HG03565 (cell line): ENCODE results near the gene DPY19L3.
A peak's percentile ranks its signal among the peaks of the same experiment; 100 is the strongest.
"Not testable (repeated sequence)": the region's sequence is repeated elsewhere in the genome, so short reads cannot be mapped to it uniquely, and the experiment has no call there.

Experiments
- ATAC-seq: cut with Tn5 transposase; IDR thresholded peaks from one replicate; pipeline ENCODE4 v1.9.1; 2021; ENCODE audit warnings: mild to moderate bottlenecking, moderate library complexity; ENCODE audit not compliant: unreplicated experiment

Gene DPY19L3, protein sequence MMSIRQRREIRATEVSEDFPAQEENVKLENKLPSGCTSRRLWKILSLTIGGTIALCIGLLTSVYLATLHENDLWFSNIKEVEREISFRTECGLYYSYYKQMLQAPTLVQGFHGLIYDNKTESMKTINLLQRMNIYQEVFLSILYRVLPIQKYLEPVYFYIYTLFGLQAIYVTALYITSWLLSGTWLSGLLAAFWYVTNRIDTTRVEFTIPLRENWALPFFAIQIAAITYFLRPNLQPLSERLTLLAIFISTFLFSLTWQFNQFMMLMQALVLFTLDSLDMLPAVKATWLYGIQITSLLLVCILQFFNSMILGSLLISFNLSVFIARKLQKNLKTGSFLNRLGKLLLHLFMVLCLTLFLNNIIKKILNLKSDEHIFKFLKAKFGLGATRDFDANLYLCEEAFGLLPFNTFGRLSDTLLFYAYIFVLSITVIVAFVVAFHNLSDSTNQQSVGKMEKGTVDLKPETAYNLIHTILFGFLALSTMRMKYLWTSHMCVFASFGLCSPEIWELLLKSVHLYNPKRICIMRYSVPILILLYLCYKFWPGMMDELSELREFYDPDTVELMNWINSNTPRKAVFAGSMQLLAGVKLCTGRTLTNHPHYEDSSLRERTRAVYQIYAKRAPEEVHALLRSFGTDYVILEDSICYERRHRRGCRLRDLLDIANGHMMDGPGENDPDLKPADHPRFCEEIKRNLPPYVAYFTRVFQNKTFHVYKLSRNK

DNA sequence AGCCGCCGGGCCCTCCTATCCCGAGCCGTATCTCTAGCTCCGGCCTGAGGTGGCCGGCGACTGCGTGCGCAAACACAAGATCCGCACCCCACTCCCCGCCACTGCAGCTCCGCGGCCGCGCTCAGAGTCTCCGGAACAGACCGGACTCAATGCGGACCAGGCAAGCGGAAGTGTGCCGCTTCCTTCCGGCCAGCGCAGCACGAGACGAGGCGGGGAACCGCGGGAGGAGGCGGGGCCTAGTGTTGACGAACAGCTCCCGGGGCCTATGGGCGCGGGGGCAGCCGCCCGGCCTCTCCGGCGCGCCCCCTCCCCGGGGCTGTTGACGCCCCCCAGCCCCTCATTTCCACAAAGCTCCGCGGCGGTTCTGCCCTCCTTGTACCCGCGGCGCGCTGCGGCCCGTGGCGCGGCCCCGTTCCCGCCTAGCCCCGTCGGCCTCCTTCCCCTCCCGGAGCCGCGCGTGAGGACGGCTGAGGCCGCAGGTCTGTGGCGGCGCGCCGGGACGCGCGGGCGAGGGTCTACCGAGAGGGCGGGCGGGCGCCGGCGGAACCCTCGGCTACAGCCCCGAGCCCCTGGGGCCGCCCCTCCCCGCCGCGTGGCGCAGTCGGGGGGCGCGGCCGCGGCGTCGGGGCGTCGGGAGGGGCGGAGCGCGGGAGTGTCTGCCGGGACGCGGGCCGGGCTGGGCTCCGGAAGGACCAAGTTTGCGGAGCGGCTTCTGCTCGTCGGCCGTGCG, at the start of gene DPY19L3:
DPY19L3 (plus strand) TSS at position 340 of the 730 bp plus-strand sequence. CDS start 2,484 bp downstream, outside the sequence.
- ATAC-seq: peak; percentile 90

DNA sequence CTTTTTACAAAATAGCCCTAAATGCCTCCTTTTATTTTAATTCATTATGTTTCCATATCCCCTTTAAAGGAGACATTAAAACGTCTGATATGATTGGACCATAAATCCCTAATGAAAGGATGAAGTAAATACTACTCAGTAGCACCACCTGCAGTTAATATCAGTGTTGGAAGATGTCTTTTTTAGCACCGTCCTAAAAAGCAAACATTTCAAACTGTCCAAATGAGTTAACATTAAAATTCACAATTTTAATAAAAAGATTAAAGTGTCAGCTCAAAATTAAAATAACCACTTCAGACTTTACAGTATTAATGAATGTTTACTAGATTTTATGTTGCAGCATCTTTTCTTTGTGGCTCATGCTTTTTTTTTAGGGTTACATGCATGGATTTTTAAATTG, 47.9 kb upstream of the DPY19L3 start:
- no peak for ATAC-seq

- no peak for ATAC-seq
These were observed 47.2 kb upstream of the DPY19L3 start for GRCh38 chr19:32358321-32358720.

DNA sequence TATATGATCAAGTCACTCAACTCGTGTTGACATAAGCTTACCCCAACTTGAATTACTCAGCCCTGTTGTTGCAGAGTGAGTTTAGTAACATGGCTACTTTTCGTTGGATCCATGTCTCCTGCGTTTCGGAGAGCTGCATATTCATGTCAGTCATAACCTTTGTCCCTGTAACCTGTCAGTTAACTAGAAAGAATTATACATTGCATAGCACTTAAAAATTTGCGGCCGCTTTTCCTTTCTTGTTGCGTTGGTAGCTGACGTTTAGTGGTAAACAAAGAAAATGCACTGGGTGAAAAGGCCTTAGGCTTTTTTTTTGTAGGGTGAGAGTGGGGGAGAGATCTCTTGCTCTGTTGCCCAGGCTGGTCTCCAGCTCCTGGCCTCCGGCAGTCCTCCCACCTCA, 46.0 kb upstream of the DPY19L3 start:
- ATAC-seq: no peak

DNA sequence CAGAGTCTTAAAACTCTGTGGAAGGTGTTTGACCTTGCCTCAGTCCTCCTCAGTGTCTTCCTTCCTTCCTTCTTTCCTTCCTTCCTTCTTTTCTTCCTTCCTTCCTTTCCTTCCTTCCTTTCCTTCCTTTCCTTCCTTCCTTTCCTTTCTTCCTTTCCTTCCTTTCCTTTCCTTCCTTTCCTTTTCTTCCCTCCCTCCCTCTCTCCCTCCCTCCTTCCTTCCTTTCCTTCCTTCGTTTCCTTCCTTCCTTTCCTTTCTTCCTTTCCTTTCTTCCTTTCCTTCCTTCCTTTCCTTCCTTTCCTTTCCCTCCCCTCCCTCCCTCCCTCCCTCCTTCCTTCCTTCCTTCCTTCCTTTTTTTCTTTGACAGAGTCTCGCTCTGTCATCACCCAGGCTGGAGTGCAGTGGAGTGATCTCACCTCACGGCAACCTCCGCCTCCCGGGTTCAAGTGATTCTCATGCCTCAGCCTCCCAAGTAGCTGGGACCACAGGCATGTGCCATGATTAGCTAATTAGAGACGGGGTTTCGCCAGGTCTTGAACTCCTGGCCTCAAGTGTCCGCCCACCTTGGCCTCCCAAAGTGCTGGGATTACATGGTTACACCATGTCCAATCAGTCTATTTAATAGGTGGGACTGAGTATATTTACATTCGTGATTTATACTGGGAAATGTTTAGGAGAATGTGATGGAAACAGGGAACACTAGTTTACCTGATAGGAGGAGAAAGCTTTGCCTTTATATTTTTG, 43.8 kb upstream of the DPY19L3 start:
- ATAC-seq: no peak

DNA sequence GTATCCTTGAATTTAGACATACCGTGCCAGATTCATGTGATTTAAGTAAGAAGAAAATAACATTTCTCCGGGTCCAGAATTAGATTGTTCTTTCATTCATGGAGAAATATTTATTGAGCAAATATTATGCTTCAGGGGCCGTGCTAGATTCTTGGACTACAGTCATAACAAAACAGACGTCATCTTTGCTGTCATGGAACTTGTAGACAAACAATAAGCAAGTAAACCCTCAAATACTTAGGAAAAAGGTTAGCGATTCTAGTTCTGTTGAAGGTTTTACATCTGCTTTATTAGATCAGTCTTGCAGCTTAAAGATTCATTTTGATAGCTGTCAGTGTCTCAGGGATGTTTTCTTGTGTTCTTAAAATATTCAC, 43.3 kb upstream of the DPY19L3 start:
- no peak for ATAC-seq

DNA sequence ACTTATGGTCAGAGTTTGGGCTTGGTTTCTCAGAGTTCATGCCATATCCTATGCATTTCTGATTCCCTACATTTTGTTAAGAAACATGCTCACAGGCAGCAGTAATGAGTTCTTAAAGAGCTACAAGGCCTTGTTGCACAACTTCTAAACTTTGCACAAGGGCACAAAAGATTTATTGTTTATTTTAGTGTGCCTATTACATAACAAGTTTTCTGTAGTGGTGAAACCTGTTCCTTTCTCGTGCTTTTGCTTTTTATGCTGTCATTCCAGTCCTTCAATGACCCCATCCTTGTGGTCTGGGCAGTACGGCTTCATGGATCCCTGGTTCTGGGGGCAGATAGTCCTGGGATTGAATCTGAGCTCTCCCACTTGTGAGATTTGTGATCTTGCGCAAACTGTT, 42.4 kb upstream of the DPY19L3 start:
- no peak for ATAC-seq

DNA sequence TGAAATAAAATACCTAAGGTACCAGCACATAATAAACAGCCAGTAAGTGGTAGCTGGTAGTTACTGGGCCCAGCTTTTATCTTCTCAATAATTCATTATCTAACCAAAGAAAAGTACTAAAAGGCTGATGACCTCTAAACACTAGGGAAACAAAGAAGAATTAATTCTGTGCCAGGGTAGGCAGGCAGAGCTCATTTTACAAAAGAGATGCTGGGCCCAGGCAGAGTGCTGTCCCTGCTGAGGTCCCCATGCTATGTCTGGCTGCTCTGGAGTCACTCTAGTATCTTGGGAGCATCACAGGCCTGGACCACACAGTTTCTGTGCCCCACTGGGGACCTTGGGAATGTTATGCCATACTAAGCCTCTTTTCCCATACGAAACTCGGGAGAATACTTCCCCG, 41.9 kb upstream of the DPY19L3 start:
- ATAC-seq: no peak

DNA sequence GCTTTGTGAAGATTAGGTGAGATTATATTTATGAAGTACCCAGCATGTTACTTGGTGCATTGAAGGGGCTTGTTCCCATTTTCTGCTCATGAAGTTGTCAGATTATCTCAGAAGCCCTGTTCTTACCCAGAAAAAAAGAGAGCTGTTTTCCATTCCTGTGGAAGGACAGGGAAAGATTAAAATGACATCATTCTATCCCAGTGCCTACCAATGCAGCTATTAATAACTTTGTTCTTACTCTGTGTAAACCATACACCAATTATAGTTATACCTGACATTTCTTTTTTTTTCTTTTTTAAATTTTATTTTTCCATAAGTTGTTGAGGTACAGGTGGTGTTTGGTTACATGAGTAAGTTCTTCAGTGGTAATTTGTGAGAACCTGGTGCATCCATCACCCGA, 41.5 kb upstream of the DPY19L3 start:
- ATAC-seq: no peak

DNA sequence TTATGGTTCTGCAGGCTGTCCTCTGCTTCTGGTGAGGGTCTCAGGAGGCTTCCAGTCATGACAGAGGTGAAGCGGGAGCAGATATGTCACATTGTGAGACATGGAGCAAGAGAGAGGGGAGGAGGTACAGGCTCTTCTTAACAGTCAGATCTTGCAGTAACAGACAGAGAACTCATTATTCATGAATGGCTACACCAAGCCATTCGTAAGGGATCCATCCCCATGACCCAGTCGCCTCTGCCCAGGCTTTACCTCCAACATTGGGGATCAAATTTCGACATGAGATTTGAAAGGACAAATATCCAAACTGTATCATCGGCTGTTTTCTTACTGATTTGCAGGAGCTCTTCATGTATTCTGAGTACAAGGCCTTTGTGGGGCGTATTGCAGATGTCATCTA, 38.5 kb upstream of the DPY19L3 start:
- no peak for ATAC-seq

GRCh38 chr19:32367948-32368536, 37.5 kb upstream of the DPY19L3 start:
- no peak for ATAC-seq

DNA sequence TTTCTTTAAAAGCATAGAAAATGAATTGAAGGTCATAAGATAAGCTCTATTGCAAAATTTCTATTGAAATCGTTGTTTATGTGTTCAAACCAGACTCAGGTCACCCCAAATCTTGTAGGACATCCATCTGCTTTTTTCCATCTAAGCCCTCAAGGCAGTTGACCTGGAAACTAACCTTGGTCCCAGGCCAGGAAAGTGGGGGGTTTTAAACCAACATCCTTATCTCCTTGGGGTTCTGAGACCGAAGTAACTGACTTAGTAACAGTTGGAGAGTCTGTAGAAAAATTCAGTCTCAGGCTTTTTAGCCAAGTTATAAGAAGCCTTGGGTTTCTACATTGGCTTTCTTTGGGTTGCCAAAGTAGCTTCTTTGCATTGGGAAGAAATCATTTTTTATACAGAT, 36.8 kb upstream of the DPY19L3 start:
- no peak for ATAC-seq

GRCh38 chr19:32372726-32373517, 32.6 kb upstream of the DPY19L3 start:
- no peak for ATAC-seq

DNA sequence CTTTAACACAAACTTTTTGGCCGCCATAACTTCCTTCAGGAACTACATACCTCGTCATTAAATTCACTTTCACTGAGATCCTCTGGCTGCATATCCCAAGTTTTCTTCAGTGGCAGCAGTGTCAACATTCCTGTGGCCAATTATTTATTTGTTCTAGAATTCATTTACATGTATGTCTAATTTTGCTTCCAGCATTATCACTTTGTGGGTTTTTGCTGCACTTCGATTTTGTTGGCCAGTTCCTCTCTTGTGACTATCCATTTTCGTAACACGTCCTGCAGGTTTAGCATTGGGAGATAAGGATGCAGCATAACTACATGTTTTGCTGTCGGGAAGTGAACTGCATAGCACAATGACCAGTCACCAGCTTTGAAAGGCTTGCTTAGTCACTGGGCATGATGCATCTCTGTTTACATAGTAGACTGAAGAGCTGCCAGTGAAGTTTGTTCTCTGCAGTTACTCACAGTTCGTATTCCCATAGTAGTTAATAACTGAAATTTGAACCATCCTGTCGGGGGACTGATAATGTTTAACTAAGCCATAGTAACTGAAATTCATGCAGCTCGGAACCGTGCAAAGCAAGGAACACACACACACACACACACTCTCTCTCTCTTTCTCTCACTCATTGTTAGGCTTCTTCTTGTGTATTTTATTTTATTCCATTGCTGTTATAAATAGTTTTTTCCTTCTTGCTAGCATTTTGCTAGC, 31.8 kb upstream of the DPY19L3 start:
- no peak for ATAC-seq

- not testable (repeated sequence) for ATAC-seq
These were observed 31.2 kb upstream of the DPY19L3 start for GRCh38 chr19:32374362-32374761.

DNA sequence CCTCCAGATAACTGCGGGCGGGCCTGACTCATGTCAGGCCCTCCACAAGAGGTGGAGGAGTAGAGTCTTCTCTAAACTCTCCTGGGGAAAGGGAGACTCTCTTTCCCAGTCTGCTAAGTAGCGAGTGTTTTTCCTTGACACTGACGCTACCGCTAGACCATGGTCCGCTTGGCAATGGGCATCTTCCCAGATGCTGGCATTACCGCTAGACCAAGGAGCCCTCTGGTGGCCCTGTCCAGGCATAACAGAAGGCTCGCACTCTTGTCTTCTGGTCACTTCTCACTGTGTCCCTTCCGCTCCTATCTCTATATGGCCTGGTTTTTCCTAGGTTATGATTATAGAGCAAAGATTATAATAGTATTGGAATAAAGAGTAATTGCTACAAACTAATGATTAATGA, 28.5 kb upstream of the DPY19L3 start:
- not testable (repeated sequence) for ATAC-seq

DNA sequence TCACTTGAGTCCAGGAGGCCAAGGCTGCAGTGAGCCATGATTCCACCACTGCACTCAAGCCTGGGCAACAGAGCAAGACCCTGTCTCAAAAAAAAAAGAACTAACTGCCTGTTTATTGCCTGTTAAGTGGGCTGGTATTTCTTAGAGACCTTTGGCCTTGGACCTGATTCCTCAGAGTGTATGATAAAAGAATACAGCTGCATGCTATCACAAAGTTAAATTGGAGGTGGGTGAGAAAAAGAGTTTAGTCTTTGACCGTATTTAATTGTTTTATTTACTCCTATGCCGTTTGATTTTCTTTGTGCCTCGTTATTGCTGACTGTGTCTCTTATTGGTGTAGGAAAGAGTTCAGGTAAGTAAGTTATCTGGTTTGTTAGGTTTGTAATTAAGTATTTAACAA, 25.3 kb upstream of the DPY19L3 start:
- no peak for ATAC-seq

GRCh38 chr19:32387701-32388392, 17.7 kb upstream of the DPY19L3 start:
- no peak for ATAC-seq
